PC-9 (cell line): Measurements from ENCODE around the gene CHAF1B. TPM values are rescaled to one million over a fixed set of nuclear protein-coding genes. Genes with fewer than 3 reads are reported as not detected.
"Not testable (repeated sequence)": the region's sequence is repeated elsewhere in the genome, so short reads cannot be mapped to it uniquely, and the experiment has no call there.

ENCODE experiments used
- BruUV-seq: library from RNA; stranded (reverse); fragments of 400-500 nt; replicated peaks from 2 replicates; lab custom pipeline; 2021; lab: Mats Ljungman, UMichigan
- CTCF ChIA-PET: fragments of 300-600 bp; sonication (Branson Sonifier 250); formaldehyde crosslinking; loops from one replicate; lab custom pipeline; 2022; ENCODE audit warnings: antibody characterized with exemption; lab: Charles Lee
- POLR2A ChIA-PET: fragments of 300-600 bp; sonication (Branson Sonifier 250); formaldehyde crosslinking; loops from one replicate; lab custom pipeline; 2022; ENCODE audit warnings: antibody characterized with exemption; ENCODE audit not compliant: unreplicated experiment; lab: Charles Lee
- DNase-seq, 2 experiments: peaks; one replicate each; pipeline versions ENCODE4 v3.0.0 to v3.0.0-alpha.2; 2015 to 2022; ENCODE audit warnings: mixed read lengths in 1 of 2
- H2AFZ ChIP-seq: fragments of 200-600 bp; sonication (generic); 2 replicates; pipeline ENCODE4 v1.8.1; 2017; ENCODE audit warnings: antibody characterized with exemption
- H3F3A ChIP-seq: fragments of 200-600 bp; sonication (generic); 2 replicates; pipeline ENCODE4 v1.8.1; 2017; ENCODE audit warnings: antibody characterized with exemption, mild to moderate bottlenecking, low read depth; ENCODE audit not compliant: insufficient read depth
- H3K27ac ChIP-seq: fragments of 200-600 bp; sonication (generic); 2 replicates; pipeline ENCODE4 v1.6.1; 2016; ENCODE audit warnings: mixed run types
- H3K27me3 ChIP-seq: fragments of 200-600 bp; sonication (generic); 2 replicates; pipeline ENCODE4 v1.6.1; 2016; ENCODE audit warnings: low read depth, mixed run types; ENCODE audit not compliant: insufficient read depth
- H3K36me3 ChIP-seq: fragments of 200-600 bp; sonication (generic); 2 replicates; pipeline ENCODE4 v1.6.1; 2016; ENCODE audit warnings: low read depth, mixed run types
- H3K4me1 ChIP-seq: fragments of 200-600 bp; sonication (generic); replicated peaks from 2 replicates; pipeline ENCODE4 v1.6.1; 2016; ENCODE audit warnings: mixed run types; ENCODE audit not compliant: insufficient read depth
- H3K4me2 ChIP-seq: fragments of 200-600 bp; sonication (generic); 2 replicates; pipeline ENCODE4 v1.6.1; 2017; ENCODE audit warnings: mixed run types
- H3K4me3 ChIP-seq: fragments of 200-600 bp; sonication (generic); 2 replicates; pipeline ENCODE4 v1.6.1; 2016; ENCODE audit warnings: mixed run types
- H3K79me2 ChIP-seq: fragments of 200-600 bp; sonication (generic); 2 replicates; pipeline ENCODE4 v1.6.1; 2017; ENCODE audit warnings: low read depth, mixed run types
- H3K9me2 ChIP-seq: fragments of 200-600 bp; sonication (generic); 2 replicates; pipeline ENCODE4 v1.8.1; 2017; ENCODE audit warnings: mild to moderate bottlenecking; ENCODE audit not compliant: insufficient read depth
- H3K9me3 ChIP-seq: fragments of 200-600 bp; sonication (generic); 2 replicates; pipeline ENCODE4 v1.8.1; 2016; ENCODE audit warnings: low read depth; ENCODE audit not compliant: insufficient read depth
- H4K20me1 ChIP-seq: fragments of 200-600 bp; sonication (generic); 2 replicates; pipeline ENCODE4 v1.8.1; 2017; ENCODE audit not compliant: insufficient read depth
- EZH2 ChIP-seq: fragments of 200-600 bp; sonication (generic); IDR thresholded peaks from 2 replicates; pipeline ENCODE4 v1.8.0; 2017; ENCODE audit warnings: antibody characterized with exemption, low read depth
- intact Hi-C: fragments of 100-400 bp; cut with micrococcal nuclease; formaldehyde crosslinking; loops from one replicate; pipeline ENCODE4 v1.10.0; 2022; ENCODE audit not compliant: unreplicated experiment
- total RNA-seq: library from RNA; stranded (reverse); gene quantifications from 2 replicates; pipeline ENCODE4 v1.2.3, GENCODE V29; 2021
- TF ChIP-seq, protein P1 (sequence below): fragments of 200-600 bp; sonication (generic); conservative IDR thresholded peaks from 2 replicates; pipeline ENCODE4 v1.6.1; 2017; ENCODE audit warnings: mixed run types, antibody characterized with exemption, mild to moderate bottlenecking, moderate library complexity

CHAF1B gene
- total RNA-seq, 1 experiment from 2014 or later, result 14.1 TPM

DNA sequence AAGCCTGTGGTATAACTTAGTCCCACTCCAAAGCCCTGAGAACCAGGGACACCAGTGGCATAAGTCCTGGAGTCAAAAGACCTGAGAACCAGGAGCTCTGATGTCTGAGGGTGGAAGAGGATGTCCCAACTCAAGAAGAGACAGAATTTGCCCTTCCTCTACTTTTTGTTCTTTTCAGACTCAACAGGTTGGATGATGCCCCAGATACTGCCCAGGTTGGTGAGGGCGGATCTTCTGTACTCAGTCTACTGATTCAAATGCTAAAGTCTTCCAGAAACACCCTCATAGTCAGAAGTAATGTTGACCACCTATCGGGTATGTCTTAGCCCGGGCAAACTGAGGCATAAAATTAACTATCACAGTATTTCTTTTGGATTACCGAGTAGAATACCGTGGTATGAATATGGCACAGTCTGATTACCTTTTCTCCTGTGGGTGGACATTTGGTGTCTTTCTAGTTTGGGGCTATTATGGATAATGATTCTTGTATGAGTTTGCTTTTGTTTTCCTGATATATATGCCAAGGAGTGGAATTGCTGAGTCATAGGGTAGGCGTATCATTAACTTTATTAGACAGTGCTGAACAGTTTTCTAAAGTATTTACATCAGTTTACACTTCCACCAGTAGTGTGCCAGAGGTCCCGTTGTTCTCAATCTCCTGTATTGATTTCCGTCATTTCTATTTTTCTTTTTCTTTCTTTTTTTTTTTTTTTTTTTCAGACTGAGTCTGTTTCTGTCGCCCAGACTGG, 3.2 kb upstream of the CHAF1B start:
- intact Hi-C loops, result no loop called here
- no peak for DNase-seq
- Histone ChIP-seq H3K9me3 (no peaks in the 10 kb centered on the region), H3K4me2 (no peak overlapping the region), H3K36me3 (no peaks in the 10 kb centered on the region), H3K27ac (peak overlapping the region; percentile 22; the same call in 1 of the 2 replicates), H3K79me2 (no peaks in the 10 kb centered on the region), H3K4me3 (no peak overlapping the region), H3K9me2 (no peaks in the 10 kb centered on the region), H3K27me3 (no peaks in the 10 kb centered on the region), H3F3A (0 out of 2 replicates have a peak, but pooled peaks cover 13% of the 10 kb centered on the region), H2AFZ (no peak overlapping the region), H4K20me1 (no peaks in the 10 kb centered on the region), H3K4me1 (peaks cover 8% of the 10 kb centered on the region)
- ChIA-PET POLR2A (no interaction called here), CTCF (no interaction called here)
- TF ChIP-seq EZH2, result no peak
- TF ChIP-seq, protein P1, sequence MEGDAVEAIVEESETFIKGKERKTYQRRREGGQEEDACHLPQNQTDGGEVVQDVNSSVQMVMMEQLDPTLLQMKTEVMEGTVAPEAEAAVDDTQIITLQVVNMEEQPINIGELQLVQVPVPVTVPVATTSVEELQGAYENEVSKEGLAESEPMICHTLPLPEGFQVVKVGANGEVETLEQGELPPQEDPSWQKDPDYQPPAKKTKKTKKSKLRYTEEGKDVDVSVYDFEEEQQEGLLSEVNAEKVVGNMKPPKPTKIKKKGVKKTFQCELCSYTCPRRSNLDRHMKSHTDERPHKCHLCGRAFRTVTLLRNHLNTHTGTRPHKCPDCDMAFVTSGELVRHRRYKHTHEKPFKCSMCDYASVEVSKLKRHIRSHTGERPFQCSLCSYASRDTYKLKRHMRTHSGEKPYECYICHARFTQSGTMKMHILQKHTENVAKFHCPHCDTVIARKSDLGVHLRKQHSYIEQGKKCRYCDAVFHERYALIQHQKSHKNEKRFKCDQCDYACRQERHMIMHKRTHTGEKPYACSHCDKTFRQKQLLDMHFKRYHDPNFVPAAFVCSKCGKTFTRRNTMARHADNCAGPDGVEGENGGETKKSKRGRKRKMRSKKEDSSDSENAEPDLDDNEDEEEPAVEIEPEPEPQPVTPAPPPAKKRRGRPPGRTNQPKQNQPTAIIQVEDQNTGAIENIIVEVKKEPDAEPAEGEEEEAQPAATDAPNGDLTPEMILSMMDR, result no peak
- BruUV-seq, result no TSS peak

DNA sequence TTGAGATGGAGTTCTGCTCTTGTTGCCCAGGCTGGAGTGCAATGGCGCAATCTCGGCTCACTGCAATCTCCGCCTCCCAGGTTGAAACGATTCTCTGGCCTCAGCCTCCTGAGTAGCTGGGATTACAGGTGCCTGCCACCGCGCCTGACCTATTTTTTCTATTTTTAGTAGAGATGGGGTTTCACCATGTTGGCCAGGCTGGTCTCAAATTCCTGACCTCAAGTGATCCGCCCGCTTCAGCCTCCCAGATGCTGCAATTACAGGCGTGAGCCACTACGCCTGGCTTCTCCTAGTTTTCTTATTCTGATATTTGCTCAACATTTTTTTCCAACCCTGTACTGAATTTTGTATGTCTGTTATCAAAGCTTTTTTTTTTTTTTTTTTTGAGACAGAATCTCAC, 2.5 kb upstream of the CHAF1B start:
- H3K4me3 ChIP-seq, H3K4me2 ChIP-seq, BruUV-seq, H2AFZ ChIP-seq, H3K9me3 ChIP-seq, H3K4me1 ChIP-seq, H3K36me3 ChIP-seq, H4K20me1 ChIP-seq, H3K27me3 ChIP-seq, H3K79me2 ChIP-seq, H3K9me2 ChIP-seq, intact Hi-C loops, H3F3A ChIP-seq, H3K27ac ChIP-seq: not testable (repeated sequence)
- DNase-seq, result peak in 1 of 2 experiments; percentile 6
- ChIA-PET POLR2A (interaction anchor here (0.7 kb wide), 1 partner anchor 1181 kb away, joined by 15 read pairs; no protein-coding TSS in a partner anchor), CTCF (interaction anchor here (0.6 kb wide), 1 partner anchor 333 kb away, joined by 7 read pairs; no protein-coding TSS in a partner anchor)

DNA sequence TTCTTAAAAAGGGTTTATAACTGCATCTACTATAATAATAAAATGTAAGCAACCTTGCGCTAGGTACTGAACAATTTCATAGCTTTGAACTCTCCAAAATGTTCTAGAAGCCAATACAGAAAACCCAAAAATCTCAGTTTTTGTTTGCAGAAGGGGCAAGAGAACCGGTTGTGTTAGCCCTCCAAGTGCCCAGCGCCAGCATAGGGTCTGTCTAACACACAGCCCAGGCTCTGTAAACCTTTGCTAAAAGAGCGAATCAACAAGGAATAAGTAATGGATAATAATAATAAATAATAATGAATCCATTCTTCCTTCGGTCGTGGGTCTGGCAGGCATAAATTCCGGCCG, 333 bp upstream of the CHAF1B start:
- Histone ChIP-seq H3K27me3 (no peaks in the 10 kb centered on the region), H3K4me3 (peak overlapping the region; percentile 82; the same call in 1 of the 2 replicates), H3K36me3 (no peaks in the 10 kb centered on the region), H3K4me1 (peaks cover 8% of the 10 kb centered on the region), H2AFZ (peak overlapping the region; percentile 64), H3F3A (0 out of 2 replicates have a peak, but pooled peaks cover 6% of the 10 kb centered on the region), H3K27ac (no peak overlapping the region), H3K9me3 (no peaks in the 10 kb centered on the region), H3K79me2 (no peaks in the 10 kb centered on the region), H3K9me2 (no peaks in the 10 kb centered on the region), H4K20me1 (no peaks in the 10 kb centered on the region), H3K4me2 (peak overlapping the region; percentile 82)
- CTCF ChIA-PET, result no interaction called here
- DNase-seq, result no peak
- TF ChIP-seq, protein P1, result no peak
- TF ChIP-seq EZH2, result no peak
- no TSS peak for BruUV-seq
- POLR2A ChIA-PET, result no interaction called here
- intact Hi-C loops, result no loop called here
